HG02970 (cell line): Measurements from ENCODE around the gene TMEM232.
"Not testable (repeated sequence)": the region's sequence is repeated elsewhere in the genome, so short reads cannot be mapped to it uniquely, and the experiment has no call there.

Experiments used
- ATAC-seq: cut with Tn5 transposase; IDR thresholded peaks from one replicate; pipeline ENCODE4 v1.9.1; 2021; ENCODE audit warnings: mild to moderate bottlenecking, moderate library complexity, moderate number of reproducible peaks; ENCODE audit not compliant: unreplicated experiment, low FRiP score

Gene TMEM232

DNA sequence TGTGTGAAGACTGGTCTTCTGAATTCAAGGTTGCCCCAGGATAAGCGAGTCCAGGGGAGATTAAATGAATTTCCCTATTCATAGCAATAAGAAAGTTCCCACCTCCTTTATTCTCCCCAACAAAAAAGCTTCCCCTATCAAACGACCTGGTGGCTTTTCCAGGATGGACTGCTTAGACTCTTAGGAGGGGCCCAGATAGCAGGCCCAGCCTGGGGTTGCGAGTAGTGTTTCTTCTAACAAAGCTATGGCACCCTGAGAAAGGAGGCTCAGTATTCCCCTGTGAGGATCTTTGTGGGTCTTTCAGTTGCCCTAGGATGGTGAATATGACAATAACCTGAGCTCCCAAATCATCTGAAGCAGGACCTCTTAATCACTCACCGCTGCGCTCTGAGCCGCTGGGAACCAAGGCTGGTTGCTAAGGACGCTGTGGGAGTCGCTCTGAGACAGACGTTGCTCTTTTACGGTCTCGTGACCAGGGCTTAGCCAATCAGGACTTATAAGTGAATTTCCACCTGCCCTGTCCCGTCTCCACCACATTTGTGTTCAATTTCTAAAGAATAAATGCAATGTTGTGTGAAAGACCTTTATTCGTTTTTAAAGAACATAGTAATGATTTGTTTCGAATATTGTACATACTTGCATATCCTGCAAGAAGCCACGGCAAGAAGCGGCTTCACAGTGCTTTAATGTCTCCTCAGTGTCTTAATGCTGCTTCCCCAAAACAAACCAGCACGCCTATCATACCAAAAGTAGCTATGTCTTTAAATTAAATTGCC, at the start of gene TMEM232:
TMEM232 (minus strand) TSS at position 423 of the 776 bp plus-strand sequence. CDS start 59,319 bp downstream, outside the sequence.
- ATAC-seq, result peak; percentile 100

DNA sequence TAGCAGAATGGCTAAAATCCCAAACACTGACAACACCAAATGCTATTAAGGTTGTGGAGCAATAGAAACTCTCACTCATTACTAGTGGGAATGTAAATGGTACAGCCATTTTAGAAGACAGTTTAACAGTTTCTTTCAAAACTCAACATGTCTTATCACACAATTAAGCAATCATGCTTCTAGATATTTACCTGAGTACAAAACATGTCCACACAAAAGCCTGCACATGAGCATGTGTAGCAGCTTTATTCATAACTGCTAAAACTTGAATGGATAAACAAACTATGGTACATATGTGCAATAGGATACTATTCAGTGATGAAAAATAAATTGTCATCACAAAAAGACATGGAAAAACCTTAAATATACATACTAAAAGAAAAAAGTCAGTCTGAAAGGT, 43.8 kb upstream of the TMEM232 start:
- no peak for ATAC-seq

DNA sequence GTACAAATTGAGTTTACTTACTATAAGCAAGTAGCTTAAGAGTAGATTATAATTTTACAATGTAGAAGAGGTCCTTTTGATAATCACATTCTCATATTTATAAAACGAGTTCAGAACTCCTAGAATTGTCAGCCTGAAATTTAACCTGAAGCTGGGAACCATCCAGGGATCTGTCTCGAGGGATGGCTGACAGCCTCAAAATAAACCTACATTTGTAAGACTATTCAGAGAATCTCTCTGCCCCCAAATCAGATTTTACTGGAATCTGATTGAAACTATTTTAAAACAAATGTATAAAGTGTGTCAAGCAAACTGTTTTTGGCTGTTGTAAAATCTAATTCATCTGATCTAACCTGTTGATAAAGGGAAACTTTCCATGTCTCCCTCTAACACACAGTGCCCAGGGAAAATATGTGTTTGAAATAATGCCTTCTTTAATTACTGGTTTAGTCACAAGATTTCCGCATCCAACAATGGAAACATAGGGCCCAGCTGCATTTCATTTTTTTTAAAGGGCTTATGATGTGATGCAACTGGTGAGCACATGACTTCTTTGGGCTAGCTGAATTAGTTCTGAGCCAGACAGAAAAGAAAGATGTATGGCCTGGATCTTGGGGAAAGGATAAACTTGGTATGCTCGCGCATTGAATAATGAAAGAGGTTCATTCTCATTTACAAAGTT, 42.7 kb upstream of the TMEM232 start:
- ATAC-seq, result no peak

DNA sequence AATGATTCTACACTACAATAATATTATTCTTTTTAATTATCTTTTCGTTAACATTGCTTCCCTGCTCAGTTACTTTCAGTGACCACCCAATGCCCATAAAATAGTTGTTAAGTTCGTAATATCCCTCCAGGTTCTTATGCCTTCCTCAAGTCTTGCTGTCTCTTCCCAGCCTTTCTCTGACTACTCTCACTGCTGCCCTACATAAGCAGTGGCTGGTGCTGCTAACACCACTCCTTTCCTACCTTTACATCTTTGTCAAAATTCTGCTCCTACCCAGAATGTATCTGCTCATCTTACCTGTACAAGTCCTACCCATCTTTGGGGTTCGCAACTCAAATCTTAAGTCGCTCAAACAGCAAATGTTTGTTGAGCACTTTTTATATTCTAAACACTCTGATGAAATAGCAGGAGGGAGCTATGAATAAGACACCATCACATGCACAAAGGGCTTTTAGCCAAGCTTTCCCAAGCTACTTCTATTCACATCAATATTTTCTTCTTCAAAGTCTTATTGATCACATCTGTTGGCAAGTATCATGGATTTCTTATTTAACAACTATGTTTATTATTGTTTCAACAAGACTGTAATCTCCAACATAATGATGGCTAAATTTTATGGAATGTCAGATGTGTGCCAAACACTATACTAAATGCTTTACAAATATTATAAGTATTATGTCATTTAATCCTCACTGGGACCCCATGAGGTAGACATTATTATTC, 41.8 kb upstream of the TMEM232 start:
- ATAC-seq, result no peak

DNA sequence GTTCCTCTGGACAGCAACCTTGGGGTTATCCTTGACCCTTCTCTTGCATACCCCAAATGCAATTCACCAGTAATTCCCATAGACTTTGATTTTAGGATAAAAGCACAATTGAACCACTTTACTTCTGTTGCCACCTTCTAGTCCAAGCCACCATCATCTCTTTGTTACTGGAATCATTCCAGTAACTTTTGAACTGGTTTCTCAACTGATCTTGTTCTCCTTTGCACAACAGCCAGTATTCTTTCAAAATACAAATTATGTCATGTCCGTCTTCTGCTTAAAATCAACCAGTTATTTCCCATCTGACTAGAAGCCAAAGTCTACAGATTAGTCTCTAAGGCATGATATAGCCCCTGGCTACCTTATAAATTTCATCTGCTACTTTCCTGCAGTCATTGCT, 33.7 kb upstream of the TMEM232 start:
- ATAC-seq, result no peak

DNA sequence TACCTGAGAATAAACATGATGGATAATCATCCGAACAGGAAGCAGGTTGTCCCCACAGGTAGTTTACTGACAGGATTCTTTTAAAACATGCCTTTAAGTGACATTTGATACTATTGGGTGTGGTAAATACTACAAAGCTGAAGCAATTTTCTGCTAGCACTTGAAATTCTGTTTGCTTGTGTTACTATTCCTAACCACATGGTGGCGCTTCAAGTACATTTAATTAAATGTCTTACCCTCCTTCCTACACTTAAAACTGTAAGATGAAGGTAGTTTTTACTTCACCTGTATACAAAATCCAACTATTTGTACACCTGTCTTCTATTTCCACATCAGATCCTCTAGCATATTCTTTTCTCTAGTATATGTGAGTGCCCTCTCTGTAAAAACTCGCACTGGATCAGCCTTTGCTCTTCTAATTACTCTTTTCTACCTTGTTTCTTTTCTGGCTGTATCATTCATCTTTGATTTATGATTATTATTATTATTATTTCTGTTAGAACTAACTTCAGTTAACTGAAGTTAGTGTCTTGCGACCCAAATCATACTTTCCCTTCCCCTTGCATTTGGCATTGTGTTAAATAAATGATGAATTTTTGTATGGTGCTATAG, 30.8 kb upstream of the TMEM232 start:
- no peak for ATAC-seq

DNA sequence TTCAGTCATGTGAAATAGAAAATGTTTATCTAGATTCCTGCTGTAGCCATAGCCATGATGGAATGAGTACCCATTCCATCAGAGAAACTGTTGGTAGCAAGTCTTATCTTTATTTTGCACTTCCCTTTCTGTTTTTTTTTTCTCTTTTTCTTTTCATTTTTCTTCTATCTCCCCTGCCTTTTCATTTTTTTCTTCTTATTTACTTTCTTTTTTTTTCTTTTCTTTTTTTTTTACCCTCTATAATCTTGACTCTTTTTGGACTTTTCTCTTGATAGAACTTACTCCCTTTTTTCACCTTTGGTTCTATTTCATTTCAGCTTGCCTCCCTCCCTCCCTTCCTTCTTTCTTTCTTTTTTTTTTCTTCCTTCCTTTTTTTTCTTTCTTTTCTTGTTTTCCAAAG, 27.7 kb upstream of the TMEM232 start:
- ATAC-seq, result no peak

DNA sequence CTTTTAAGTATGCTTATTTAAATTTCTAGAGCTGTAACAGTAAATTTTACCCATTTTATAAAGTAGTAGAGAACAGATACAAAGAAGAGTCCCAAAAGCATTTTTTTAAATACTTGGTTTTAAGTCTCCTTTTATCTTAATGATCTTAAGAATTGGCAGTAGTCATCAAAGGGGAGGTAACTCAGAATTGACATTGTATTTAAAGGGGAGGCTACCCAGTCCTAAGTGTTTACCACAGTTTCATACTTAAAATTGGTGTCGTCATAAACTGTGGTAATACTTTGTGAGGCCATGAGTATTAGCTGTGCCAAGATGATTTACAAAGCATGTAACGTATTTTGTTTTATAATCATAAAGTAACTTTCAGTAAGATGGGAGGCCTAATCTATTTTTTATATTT, 27.1 kb upstream of the TMEM232 start:
- ATAC-seq, result no peak

DNA sequence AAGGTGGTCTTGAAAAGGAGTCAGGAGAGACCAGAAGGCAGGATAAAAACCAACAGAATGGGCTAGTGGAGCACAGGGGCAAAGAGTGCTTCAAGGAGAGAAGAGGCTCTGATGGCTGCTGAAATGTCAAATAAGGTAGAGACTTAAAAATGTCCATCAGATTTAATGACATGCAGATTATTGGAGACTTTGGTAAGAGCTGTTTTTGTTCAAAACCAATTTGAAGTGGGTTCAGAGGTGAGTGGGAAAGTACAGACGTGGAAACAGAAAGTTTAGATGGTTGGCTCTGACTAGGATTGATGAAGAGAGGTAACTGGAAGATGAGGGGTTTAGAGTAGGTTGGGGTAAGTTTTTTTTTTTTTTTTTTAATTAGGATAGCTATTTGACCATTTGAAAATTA, 26.5 kb upstream of the TMEM232 start:
- peak; percentile 9 for ATAC-seq

DNA sequence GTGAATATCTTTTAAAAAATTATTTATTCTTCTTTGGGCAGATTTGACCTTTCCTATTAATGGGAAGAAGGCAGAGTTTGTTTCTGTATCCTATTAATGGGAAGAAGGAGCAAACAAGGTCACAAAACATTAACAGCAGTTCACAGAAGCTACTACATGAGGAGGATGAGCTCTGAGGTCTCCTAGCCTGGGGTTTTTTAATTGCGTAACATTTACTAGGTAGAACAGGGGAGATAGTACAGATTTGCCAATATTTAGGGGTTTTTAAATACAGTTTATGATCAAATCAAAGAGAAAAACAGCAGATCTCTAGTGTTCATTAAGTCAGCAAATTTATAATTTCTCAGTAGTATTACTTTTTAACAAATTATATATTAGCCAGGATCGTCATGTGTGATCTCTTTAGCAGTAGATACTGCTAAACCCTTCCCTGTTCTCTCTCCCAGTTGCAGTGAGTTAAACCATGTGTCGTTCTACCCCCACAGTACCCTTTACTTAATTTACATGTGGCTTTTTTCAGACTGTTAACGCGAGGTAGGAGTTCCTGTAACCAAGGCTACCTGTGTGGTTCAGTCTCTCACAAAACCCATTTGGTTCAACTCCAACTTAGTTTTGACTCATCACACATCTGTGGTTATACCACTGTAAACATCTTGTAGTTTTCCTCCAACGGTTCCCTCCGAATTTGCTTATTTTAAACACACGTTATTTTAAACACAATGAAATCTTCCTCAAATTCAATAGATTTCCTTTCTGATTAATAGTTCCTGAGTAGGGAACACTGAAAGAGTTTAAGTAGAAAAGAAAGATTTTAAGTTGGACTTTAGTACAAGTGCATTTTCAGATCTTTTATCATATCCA, 25.7 kb upstream of the TMEM232 start:
- ATAC-seq, result peak; percentile 100

DNA sequence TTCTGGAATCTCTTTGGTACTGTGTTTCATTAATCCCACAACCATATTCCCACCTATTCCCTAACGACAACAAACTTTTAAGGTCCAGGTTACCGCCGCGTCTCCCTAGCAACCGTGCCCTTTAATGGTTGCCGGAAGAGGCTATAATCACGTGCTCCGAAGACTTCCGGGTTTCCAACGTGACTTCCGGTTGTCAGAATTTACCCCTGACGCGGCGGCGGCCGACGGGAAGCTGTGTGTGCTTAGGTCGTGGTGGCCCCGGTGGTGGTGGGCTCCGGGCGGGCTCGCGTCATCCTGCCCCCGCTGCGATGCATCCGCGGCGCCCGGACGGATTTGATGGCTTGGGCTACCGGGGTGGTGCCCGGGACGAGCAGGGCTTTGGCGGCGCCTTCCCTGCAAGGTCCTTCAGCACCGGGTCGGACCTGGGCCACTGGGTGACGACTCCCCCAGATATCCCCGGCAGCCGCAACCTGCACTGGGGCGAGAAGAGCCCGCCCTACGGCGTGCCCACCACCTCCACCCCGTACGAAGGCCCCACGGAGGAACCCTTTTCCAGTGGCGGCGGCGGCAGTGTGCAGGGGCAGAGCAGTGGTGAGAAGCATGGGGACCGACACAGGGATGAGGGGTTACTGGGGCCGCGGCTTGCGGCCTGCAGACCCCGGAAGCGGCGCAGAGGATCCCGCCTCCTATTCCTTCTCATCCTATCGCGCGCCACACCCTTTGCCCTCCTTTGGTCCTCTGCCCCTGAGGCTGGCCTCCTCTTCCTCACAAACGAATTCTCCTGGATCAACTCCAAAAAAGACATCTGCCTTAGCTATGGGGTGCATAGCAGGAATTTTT, 12.6 kb upstream of the TMEM232 start, which contains the start of gene SLC25A46:
SLC25A46 (plus strand) TSS at position 196 of the 840 bp plus-strand sequence; CDS start at position 309, 113 bp downstream.
- peak; percentile 98 for ATAC-seq

DNA sequence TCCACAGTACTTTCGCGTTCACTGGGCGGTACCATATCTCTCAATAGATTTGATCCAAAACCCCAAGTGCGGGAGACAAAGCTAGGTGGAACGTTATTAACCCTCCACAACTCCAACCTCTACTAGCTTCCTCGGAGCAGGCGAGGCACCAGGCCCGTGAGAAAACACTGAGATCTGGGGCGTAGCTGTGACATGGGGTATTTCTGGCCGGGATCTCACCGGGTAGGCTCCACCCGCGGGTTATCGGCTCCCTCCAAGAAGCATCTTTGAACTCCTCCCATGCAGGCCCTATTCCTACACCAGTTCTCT, 12.0 kb upstream of the TMEM232 start:
- ATAC-seq, result peak; percentile 66

DNA sequence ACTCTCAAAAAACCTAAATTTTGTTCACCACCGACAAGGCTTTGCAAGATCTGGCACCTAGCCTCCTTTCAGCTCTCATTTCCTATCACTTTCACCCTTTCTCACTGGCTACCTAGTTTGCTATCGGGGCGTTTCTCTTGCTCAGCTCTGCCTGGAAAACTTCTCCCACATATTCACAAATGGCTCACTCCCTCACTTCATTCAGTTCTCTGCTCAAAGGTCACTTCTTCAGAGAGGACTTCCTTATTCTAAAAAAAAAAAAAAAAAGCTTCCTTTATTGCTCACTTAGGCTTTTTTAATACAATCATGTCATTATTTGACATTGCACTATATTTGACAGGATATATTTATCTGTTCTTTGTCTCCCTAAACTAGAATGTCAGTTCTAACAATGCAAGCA, 10.3 kb upstream of the TMEM232 start:
- ATAC-seq, result no peak

DNA sequence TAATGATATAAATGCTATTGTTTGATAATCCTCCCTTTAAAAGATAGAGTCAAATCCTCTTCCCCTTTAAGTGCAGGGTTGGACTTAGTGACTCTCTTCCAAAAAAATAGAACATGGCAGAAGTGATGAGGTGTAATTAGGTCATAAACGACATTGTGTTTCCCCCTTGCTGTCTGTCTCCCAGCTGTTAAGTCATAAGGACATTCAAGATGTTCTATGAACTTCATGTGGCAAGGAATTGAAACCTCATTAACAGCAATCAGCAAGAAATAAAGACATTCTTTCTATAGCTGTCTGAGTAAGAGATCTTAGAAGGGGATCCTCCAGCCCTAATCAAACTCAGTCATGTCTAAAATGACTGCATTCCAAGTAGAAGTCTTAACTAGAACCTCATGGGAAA, 9.1 kb upstream of the TMEM232 start:
- ATAC-seq, result no peak

DNA sequence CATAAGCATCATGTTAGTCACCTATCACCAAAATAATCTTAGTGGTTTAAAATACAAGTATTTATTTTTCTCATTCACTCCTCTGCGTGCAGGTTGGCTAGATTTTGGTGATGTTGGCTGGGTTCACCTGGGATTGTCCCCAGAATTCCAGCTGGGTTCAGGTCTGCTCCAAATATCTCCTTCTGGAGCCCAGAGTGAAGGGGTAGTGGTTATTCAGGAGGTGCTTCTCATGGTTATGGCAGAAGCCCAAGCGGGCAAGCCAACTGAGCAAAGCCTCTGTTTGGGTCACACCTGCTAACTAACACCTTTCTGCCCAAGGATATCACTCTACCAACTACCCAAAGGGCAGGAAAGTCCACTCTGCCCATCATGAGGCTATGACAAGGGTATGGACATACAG, 7.6 kb upstream of the TMEM232 start:
- no peak for ATAC-seq

DNA sequence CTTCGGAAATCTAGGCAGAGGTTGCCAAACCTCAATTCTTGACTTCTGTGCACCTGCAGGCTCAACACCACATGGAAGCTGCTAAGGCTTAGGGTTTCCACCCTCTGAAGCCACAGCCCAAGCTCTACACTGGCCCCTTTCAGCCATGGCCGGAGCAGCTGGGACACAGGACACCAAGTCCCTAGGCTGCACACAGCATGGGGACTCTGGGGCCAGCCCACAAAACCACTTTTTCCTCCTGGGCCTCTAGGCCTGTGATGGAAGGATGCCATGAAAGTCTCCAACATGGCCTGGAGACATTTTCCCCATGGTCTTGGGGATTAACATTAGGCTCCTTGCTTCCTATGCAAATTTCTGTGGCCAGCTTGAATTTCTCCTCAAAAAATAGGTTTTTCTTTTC, 5.0 kb upstream of the TMEM232 start:
- not testable (repeated sequence) for ATAC-seq

DNA sequence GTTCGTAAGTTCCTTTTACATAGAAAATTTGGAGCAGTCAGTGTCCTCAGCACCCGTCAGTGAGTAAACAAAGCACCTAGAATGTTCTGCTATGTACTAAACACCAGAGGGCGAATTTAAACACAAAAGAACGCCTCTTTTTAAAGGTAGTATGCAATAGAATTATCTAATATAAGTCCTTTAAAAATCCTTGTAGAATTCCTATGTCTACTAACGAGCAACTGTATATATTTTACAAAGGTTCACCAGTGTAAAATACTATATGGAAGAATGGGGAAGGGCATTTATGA, 499 bp upstream of the TMEM232 start:
- peak; percentile 48 for ATAC-seq

DNA sequence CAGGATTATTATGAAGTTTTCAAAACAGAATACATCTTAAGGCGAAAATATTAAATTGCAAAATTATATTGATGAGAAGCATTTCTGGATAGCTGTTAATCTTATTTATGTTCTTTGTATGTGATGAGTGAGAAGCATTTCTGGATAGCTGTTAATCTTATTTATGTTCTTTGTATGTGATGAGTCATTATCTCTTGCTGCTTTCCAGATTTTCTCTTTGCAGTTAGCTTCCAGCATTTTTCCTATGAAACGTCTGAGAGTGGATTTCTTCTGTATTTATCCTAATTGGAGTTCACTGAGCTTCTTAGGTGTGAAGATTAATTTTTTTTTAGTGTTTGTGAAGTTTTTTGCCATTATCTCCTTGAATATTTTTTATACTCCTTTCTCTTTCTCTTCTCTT, 8.2 kb downstream of the TMEM232 start:
- no peak for ATAC-seq
